Endothelial cell of umbilical vein (primary cell): ENCODE results near the gene UAP1L1. TPM values are rescaled to one million over a fixed set of nuclear protein-coding genes. Genes with fewer than 3 reads are reported as not detected.

ENCODE experiments used
- BruUV-seq: library from RNA; stranded (reverse); fragments of 400-500 nt; replicated peaks from 2 replicates; lab custom pipeline; 2021; lab: Mats Ljungman, UMichigan
- CTCF ChIA-PET: fragments of 300-600, 350-600 bp; sonication (Branson Sonifier 250); formaldehyde crosslinking; loops from one replicate; lab custom pipeline; 2021; ENCODE audit warnings: antibody characterized with exemption, inconsistent platforms; lab: Charles Lee
- POLR2A ChIA-PET: fragments of 300-600, 350-600 bp; sonication (Branson Sonifier 250); formaldehyde crosslinking; loops from one replicate; lab custom pipeline; 2021; ENCODE audit warnings: antibody characterized with exemption, inconsistent platforms; lab: Charles Lee
- DNase-seq: peaks from one replicate; pipeline ENCODE4 v3.0.0-alpha.2; 2011; ENCODE audit warnings: low read depth, low spot score
- FAIRE-seq: peaks from 2 replicates; lab custom pipeline; 2011; peaks lifted over from hg19 to GRCh38; lab: Jason Lieb, UNC
- H2AFZ ChIP-seq: 2 replicates; pipeline ENCODE4 v1.6.0; 2012; ENCODE audit warnings: low read depth, low read length, control low read depth, inconsistent platforms
- H3K27ac ChIP-seq: 2 replicates; pipeline ENCODE4 v1.5.1; 2011; ENCODE audit warnings: low read depth, mild to moderate bottlenecking, control low read depth, low read length, moderate library complexity; ENCODE audit not compliant: insufficient read depth
- H3K27me3 ChIP-seq, 2 experiments: 2 replicates each; pipeline versions ENCODE4 v1.6.0 to v1.6.1; 2011; ENCODE audit warnings: low read length in 2 of 2, mixed read lengths in 1 of 2; ENCODE audit not compliant: control insufficient read depth in 2 of 2, insufficient read depth in 2 of 2
- H3K36me3 ChIP-seq, 2 experiments: 2 replicates in 1 of 2; 3 replicates in 1 of 2; pipeline ENCODE4 v1.5.1; 2011; ENCODE audit warnings: low read length in 2 of 2, mild to moderate bottlenecking in 1 of 2, moderate library complexity in 1 of 2; ENCODE audit not compliant: control insufficient read depth in 2 of 2, insufficient read depth in 2 of 2; ENCODE audit errors: extremely low read depth in 1 of 2
- H3K4me1 ChIP-seq: 3 replicates; pipeline ENCODE4 v1.5.1; 2011; ENCODE audit warnings: mild to moderate bottlenecking, low read length; ENCODE audit not compliant: control insufficient read depth, insufficient read depth; ENCODE audit errors: extremely low read depth
- H3K4me2 ChIP-seq: 2 replicates; pipeline ENCODE4 v1.6.1; 2011; ENCODE audit warnings: low read length, control low read depth, mixed read lengths; ENCODE audit not compliant: insufficient read depth
- H3K4me3 ChIP-seq, 3 experiments: fragments of 200-600 bp in 1 of 3; sonication (generic), shearing (Covaris generic) in 1 of 3; replicated peaks in 1 of 3; 2 replicates each; pipeline ENCODE4 v1.5.1; 2011 to 2016; ENCODE audit warnings: control low read depth in 3 of 3, low read length in 3 of 3, mild to moderate bottlenecking in 2 of 3, inconsistent platforms in 1 of 3, low read depth in 1 of 3, moderate library complexity in 1 of 3; ENCODE audit not compliant: insufficient read depth in 1 of 3
- H3K79me2 ChIP-seq: 2 replicates; pipeline ENCODE4 v1.6.0; 2012; ENCODE audit warnings: low read length, inconsistent platforms; ENCODE audit not compliant: control insufficient read depth, insufficient read depth
- H3K9ac ChIP-seq: replicated peaks from 2 replicates; pipeline ENCODE3; 2011; ENCODE audit warnings: low read length, control low read depth; ENCODE audit not compliant: insufficient read depth; ENCODE audit errors: extremely low read depth
- H3K9me1 ChIP-seq: replicated peaks from 3 replicates; pipeline ENCODE4 v1.6.0; 2011; ENCODE audit warnings: mild to moderate bottlenecking, low read length; ENCODE audit not compliant: control insufficient read depth, insufficient read depth; ENCODE audit errors: extremely low read depth
- H3K9me3 ChIP-seq: replicated peaks from 2 replicates; pipeline ENCODE4 v1.5.1; 2012; ENCODE audit warnings: low read length, inconsistent platforms; ENCODE audit not compliant: control insufficient read depth, insufficient read depth
- H4K20me1 ChIP-seq: replicated peaks from 2 replicates; pipeline ENCODE3; 2011; ENCODE audit warnings: mild to moderate bottlenecking, low read length; ENCODE audit not compliant: control insufficient read depth, insufficient read depth; ENCODE audit errors: extremely low read depth
- EZH2 ChIP-seq: IDR thresholded peaks from 2 replicates; pipeline ENCODE4 v1.6.1; 2012; ENCODE audit warnings: borderline replicate concordance, low read depth, mild to moderate bottlenecking, moderate library complexity, low read length, inconsistent platforms; ENCODE audit not compliant: severe bottlenecking
- FOS ChIP-seq: IDR thresholded peaks from 2 replicates; pipeline ENCODE4 v1.6.1; 2011; ENCODE audit warnings: mild to moderate bottlenecking, low read length, moderate library complexity, borderline replicate concordance; ENCODE audit not compliant: insufficient read depth
- GATA2 ChIP-seq: IDR thresholded peaks from 2 replicates; pipeline ENCODE4 v1.7.0; 2011; ENCODE audit warnings: low read depth, mild to moderate bottlenecking, moderate library complexity, mixed read lengths, low read length; ENCODE audit not compliant: insufficient read length, insufficient read depth
- JUN ChIP-seq: IDR thresholded peaks from 2 replicates; pipeline ENCODE4 v1.6.1; 2011; ENCODE audit warnings: borderline replicate concordance, low read depth; ENCODE audit not compliant: insufficient read length, insufficient read depth
- MAX ChIP-seq: IDR thresholded peaks from 2 replicates; pipeline ENCODE4 v1.6.1; 2011; ENCODE audit not compliant: insufficient read depth, insufficient read length
- MYC ChIP-seq: IDR thresholded peaks from one replicate; pipeline ENCODE4 v1.6.1; 2011; ENCODE audit warnings: mild to moderate bottlenecking, low read depth, low read length
- POLR2A ChIP-seq: IDR thresholded peaks from 2 replicates; pipeline ENCODE4 v1.6.1; 2012; ENCODE audit warnings: low read depth, mild to moderate bottlenecking, control low read depth, low read length
- POLR2AphosphoS5 ChIP-seq: IDR thresholded peaks from 2 replicates; pipeline ENCODE4 v1.6.1; 2012; ENCODE audit warnings: low read depth, mild to moderate bottlenecking, control low read depth, low read length, moderate library complexity; ENCODE audit not compliant: insufficient read depth
- dilution Hi-C: fragments of 300-500 bp; cut with MboI; formaldehyde crosslinking; loops from one replicate; pipeline ENCODE4 v1.15.0; 2019; ENCODE audit warnings: low sequenced_read_pairs; ENCODE audit not compliant: extremely low pct_ligation_motif_present
- intact Hi-C: fragments of 100-400 bp; cut with micrococcal nuclease; formaldehyde crosslinking; loops from one replicate; pipeline ENCODE4 v1.10.0; 2022
- polyA plus RNA-seq, 4 experiments: library from polyadenylated mRNA; depleted of rRNA in 3 of 4; stranded (reverse) in 3 of 4; unstranded in 1 of 4; fragments of >200 nt; gene quantifications; 2 replicates each; pipeline versions ENCODE4 v1.2.1 to v1.2.3, GENCODE V29; 2011 to 2012; ENCODE audit warnings: missing spikeins in 1 of 4
- total RNA-seq: library from RNA; stranded (reverse); gene quantifications from 2 replicates; pipeline ENCODE4 v1.2.3, GENCODE V29; 2021
- TF ChIP-seq, protein P1 (sequence below), 2 donors: IDR thresholded peaks; 1 replicate in 1 of 2; 2 replicates in 1 of 2; pipeline ENCODE4 v1.5.1; 2011; ENCODE audit warnings: low read length in 2 of 2, mild to moderate bottlenecking in 2 of 2, moderate library complexity in 2 of 2, control low read depth in 1 of 2, inconsistent platforms in 1 of 2, low read depth in 1 of 2; ENCODE audit not compliant: insufficient read depth in 1 of 2; ENCODE audit errors: extremely low read depth in 1 of 2

Gene UAP1L1
- total and polyA plus RNA-seq, 2 donors (not counting 3 experiments of a cell fraction or from before 2014, with no cell fraction given), result 26.0 to 41.7 TPM

GRCh38 chr9:137088121-137088520 lies 10.8 kb downstream of the UAP1L1 start:
- CTCF ChIA-PET, result interaction anchor here (1.4 to 1.6 kb wide), 2 partner anchors 19 to 139 kb away, joined by 3 read pairs; partner anchors contain the start of gene RNF224
- H3K79me2 ChIP-seq, result no peaks in the 10 kb centered on the region
- H3K36me3 ChIP-seq, result peaks cover 0 to 8% of the 10 kb centered on the region in 2 experiments
- peak overlapping the region; percentile 90 for H3K4me2 ChIP-seq
- H4K20me1 ChIP-seq, result no peaks in the 10 kb centered on the region
- POLR2A ChIA-PET, result no interaction called here
- DNase-seq (no peak), FAIRE-seq (no peak)
- H3K4me3 ChIP-seq, result no peak overlapping the region
- no peak for TF ChIP-seq FOS
- TF ChIP-seq POLR2AphosphoS5, result no peak
- TF ChIP-seq EZH2, result no peak
- no peak for TF ChIP-seq MYC
- no peak for TF ChIP-seq MAX
- no peak for TF ChIP-seq GATA2
- TF ChIP-seq JUN, result no peak
- no peak for TF ChIP-seq POLR2A
- TF ChIP-seq, protein P1, sequence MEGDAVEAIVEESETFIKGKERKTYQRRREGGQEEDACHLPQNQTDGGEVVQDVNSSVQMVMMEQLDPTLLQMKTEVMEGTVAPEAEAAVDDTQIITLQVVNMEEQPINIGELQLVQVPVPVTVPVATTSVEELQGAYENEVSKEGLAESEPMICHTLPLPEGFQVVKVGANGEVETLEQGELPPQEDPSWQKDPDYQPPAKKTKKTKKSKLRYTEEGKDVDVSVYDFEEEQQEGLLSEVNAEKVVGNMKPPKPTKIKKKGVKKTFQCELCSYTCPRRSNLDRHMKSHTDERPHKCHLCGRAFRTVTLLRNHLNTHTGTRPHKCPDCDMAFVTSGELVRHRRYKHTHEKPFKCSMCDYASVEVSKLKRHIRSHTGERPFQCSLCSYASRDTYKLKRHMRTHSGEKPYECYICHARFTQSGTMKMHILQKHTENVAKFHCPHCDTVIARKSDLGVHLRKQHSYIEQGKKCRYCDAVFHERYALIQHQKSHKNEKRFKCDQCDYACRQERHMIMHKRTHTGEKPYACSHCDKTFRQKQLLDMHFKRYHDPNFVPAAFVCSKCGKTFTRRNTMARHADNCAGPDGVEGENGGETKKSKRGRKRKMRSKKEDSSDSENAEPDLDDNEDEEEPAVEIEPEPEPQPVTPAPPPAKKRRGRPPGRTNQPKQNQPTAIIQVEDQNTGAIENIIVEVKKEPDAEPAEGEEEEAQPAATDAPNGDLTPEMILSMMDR (IDR thresholded peaks at IDR 0.05; ENCODE audit: extremely low read depth in 1 of 2, insufficient read depth in 1 of 2, low read depth in 1 of 2, low read length in 2 of 2), result no peak
- dilution Hi-C loops (no loop called here), intact Hi-C loops (no loop called here)
- BruUV-seq, result no TSS peak
- peaks cover 25% of the 10 kb centered on the region for H3K4me1 ChIP-seq
- no peak overlapping the region for H3K9ac ChIP-seq
- no peaks in the 10 kb centered on the region for H3K9me3 ChIP-seq
- no peak overlapping the region for H2AFZ ChIP-seq
- no peaks in the 10 kb centered on the region for H3K27me3 ChIP-seq
- H3K27ac ChIP-seq, result no peak overlapping the region
- H3K9me1 ChIP-seq, result no peaks in the 10 kb centered on the region
